Activated CD4-positive, alpha-beta T cell treated with anti-CD3 and anti-CD28 coated beads for 4 hours (primary cell): ENCODE results near the gene CHODL.

ENCODE experiments used
- DNase-seq, 2 donors: peaks; one replicate each; pipeline ENCODE4 v3.0.0-alpha.2; 2020

CHODL gene

DNA sequence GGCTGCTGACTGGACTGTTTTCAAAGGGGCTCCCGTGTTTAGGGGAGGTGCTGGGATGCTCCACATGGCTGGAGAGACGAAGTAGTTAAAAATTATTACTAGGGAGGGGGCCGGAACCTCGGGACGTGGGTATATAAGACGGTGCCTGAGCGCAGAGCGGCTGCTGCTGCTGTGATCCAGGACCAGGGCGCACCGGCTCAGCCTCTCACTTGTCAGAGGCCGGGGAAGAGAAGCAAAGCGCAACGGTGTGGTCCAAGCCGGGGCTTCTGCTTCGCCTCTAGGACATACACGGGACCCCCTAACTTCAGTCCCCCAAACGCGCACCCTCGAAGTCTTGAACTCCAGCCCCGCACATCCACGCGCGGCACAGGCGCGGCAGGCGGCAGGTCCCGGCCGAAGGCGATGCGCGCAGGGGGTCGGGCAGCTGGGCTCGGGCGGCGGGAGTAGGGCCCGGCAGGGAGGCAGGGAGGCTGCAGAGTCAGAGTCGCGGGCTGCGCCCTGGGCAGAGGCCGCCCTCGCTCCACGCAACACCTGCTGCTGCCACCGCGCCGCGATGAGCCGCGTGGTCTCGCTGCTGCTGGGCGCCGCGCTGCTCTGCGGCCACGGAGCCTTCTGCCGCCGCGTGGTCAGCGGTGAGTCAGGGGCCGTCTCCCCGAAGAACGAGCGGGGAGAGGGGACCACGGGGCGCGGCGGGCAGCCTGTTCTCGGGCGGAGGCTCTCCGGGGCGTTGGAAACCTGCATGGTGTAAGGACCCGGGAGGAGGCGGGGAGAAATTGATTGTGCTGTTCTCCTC, at the start of gene CHODL:
TSS of gene CHODL (plus strand) at position 163 of the 793 bp plus-strand sequence. CDS start at position 554, 391 bp downstream.
- no peak for DNase-seq

- no peak for DNase-seq
Observed at GRCh38 chr21:18204931-18205330, 39.7 kb upstream of the CHODL start.

- no peak for DNase-seq
Observed at GRCh38 chr21:18218331-18218730, 26.3 kb upstream of the CHODL start.

DNA sequence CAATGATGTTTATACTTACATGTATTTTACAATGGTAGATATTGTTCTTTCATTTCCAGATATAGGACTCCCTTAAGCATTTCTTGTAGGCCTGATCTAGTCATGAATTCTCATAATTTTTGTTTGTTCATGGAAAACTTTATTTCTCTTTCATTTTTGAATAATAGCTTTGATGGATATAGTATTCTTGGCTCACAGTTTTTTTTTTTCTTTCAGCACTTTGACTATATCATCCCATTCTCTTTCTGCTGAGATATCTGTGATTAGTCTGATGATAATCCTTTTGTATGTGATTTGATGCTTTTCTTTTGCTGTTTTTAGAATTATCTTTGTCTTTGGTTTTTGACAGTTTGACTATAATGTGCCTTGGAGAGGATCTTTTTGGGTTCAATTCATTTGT, 24.1 kb upstream of the CHODL start:
- DNase-seq = no peak

- DNase-seq = no peak
Observed at GRCh38 chr21:18222346-18222745, 22.3 kb upstream of the CHODL start.

GRCh38 chr21:18228060-18228739, 16.4 kb upstream of the CHODL start:
- DNase-seq = no peak

DNA sequence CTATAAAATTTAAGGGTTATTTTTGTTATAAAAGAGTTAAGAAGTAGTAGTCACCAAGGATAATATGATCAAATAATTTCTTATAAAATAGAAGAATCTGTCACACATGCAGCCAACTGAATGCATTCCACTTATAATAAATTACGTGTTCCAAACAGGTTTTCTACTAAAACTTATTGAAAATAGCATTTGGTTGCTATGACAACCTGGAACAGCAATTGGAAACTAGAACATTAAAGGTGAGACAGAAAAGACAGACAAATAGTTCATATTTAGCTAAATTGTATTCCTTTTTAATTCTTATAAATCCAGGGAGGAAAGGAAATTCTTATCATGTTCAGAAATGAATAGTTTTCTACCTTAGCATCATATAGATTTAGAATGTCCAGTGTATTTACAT, 9.1 kb upstream of the CHODL start:
- DNase-seq = no peak

DNA sequence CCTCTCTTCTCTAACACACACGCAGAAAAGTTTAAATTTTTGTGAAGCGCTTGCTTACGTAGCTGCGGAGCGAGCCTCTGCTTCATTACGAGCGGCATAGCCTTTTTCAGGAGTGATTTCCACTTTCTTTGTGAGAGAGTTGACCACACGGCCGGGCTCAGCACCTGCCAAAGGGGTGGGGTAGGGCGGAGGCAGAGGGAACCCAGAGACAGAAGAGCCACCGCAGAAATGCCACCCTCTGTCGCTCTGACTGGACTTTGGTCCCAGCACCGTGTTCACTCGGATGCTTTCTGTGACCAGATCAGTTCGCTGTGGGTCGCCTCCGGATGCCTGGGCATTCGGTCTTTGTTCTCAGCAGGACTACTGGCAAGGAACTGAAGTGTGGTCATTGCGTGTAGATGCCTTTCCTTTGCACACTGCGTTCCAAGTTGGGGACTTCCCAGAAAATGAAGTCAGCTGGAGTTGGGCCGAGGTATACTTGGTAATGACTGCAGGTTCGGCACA, 883 bp downstream of the CHODL start:
- no peak for DNase-seq

DNA sequence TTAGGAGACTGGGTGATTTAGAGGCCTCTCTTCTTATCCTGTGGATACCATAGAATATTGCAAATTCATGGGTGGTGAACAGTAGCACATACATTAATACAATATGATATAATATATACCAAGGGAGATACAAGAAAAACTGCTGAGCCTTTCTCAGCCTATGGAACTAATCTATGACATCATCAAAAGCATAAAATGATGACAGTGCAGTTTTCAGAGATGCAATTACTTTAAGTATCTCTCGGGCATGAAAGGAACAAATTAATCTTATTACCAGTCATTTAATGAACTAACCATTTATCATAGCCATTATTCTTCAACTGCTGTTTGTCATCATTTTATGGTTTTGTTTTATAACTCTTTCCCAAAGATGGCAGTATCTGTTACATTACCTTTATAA, 3.5 kb downstream of the CHODL start:
- DNase-seq = no peak

DNA sequence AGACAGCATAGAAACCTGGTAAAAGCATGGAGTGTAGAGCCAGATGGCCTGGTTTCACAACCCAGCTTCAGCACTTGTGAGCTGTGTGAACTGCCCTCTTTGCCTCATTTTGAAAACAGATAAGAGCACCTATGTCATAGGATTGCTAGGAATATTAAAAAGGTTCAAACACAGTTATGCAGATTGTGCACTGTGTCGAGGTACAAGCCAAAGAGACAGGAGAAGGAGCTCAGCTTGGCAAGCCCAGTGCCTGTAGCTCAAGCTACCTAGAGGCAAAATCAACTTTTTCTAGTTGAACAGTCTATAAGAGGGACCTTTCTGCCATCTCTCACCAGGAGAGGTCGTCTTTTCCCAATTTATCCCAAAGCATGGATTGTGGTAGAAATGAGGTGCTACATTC, 5.0 kb downstream of the CHODL start:
- DNase-seq = no peak

DNA sequence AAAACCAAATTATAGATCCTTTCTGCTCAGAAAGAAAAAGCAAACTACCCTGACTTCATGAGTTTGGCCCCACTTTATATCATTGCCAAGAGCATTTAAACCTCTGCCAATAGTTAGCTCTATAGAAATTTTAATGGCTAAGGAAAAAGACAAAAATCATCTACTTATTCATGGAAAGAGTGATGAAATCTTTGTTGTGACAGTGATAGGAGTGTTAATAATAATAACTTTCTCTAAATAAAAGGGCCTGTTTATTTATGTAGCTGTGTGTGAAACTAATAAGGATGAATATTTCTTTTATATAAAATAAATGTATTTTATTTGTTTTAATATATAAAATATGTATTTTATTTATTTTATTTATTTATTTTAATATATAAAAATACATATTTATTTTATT, 6.4 kb downstream of the CHODL start:
- DNase-seq = no peak

GRCh38 chr21:18252256-18252655, 7.6 kb downstream of the CHODL start:
- DNase-seq = no peak

DNA sequence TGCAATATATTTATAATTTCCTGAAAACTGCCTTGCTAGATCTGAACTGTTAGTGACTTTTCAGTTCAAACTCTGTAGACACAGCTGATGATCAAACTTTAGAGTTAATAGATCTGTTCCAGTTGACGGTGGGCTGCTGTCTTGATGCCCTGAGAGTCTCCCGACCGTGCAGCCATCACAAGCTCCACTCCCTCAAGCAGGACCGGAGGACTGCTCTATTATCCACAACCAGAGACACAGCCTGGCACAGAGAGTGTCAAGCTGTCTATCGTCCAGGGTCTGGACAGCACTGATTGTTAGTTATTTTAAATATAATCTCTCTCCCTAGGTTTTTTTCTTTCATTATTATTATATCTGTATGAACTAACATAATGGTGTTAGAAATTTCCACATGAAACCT, 8.0 kb downstream of the CHODL start:
- no peak for DNase-seq

- DNase-seq = no peak
Observed at GRCh38 chr21:18253221-18253620, 8.6 kb downstream of the CHODL start.

DNA sequence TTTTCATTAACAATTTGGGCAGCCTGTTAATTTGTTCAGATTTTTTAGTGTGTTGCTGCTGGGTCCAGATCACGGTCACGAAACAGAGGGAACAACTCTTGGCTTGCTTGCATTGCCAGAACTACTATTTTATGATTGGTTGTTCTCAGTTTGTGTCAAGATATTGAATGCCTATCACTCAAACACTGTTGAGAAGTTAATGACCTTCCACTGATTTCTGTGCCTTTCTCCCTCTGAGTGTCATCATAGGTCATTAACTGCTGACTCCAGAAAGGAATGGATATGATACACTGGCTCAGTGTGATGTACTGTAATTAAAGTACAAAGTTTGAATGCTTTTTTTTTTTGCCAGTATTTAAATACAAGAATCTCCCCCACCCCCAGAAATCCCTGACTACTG, 9.2 kb downstream of the CHODL start:
- DNase-seq = no peak

DNA sequence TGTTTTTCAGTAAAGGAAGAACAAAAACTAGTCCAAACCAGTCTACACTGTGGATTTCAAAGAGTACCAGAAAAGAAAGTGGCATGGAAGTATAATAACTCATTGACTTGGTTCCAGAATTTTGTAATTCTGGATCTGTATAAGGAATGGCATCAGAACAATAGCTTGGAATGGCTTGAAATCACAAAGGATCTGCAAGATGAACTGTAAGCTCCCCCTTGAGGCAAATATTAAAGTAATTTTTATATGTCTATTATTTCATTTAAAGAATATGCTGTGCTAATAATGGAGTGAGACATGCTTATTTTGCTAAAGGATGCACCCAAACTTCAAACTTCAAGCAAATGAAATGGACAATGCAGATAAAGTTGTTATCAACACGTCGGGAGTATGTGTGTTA, 21.3 kb downstream of the CHODL start:
- no peak for DNase-seq

GRCh38 chr21:18267496-18267895, 22.9 kb downstream of the CHODL start:
- no peak for DNase-seq

DNA sequence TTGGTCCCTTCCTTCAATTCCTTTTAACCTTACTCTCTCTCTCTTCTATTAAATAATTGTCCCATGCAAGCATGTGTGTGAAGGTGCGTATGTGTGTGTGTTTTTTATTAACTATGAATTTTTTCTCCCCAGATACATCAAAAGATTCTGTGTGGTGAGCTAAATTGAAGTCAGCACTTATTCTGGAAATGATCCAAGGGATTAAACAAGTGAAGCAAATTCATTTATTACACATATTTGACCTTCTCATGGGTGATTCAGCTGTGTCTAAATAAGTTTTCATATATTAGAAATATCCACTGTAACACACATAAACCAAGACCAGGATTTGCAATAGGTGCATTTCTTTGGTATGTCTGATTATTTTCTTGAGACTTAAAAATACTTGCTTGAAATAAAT, 24.3 kb downstream of the CHODL start:
- DNase-seq = no peak

DNA sequence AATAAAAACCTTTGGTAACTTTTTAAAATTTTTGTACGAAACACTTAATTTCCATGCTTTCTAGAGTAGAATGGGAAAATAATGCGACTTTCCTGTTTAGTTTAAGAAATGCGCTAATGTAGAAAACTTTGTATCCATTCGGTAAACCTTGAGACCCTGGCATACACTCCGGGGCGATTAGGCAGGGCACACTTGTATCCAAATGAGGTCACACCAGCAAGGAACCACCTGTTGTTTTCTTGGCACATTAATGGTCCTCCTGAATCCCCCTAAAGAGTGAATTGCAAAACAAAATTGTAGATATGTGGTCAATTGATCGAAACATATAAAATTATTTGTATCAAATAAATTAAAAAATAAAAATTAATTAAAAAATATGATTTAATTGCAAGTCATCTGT, 25.2 kb downstream of the CHODL start:
- DNase-seq = no peak

DNA sequence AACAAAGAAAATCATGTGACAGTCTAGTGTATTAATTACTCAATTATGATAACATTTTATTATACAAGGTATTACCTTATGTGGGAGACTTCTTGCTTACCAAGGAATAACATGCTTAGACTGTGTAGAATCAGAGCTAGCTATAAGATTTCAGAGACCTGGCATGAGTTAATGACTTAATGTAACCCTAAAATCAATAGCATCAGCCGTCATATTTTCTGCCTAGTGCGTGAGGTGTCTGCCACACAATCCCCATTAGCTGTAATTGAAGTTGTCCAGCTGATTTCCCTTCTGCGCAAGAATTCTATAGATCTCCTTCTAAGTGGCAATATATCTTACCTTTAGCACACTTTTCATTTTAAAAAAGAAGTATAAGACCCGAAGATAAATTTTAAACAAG, 28.8 kb downstream of the CHODL start:
- DNase-seq = no peak

DNA sequence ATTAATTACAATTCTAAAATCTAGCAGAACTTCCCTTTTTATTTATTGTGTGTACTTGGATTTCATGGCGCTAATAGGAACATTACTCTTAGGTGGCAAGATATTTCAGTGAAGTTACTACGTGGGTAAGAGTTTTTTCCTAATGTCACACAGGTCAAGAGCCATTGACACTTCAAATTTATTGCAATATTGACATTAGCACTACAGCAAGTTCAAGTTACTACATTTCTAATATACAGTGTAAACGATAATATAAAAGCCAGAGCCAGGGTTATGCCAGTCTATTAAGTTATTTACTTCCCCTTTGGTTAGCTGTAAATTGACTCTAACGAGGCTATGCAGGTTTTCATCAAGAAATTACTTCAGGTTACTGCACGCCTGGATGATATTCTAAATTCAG, 29.7 kb downstream of the CHODL start:
- no peak for DNase-seq

GRCh38 chr21:18275781-18276180, 31.1 kb downstream of the CHODL start:
- no peak for DNase-seq

DNA sequence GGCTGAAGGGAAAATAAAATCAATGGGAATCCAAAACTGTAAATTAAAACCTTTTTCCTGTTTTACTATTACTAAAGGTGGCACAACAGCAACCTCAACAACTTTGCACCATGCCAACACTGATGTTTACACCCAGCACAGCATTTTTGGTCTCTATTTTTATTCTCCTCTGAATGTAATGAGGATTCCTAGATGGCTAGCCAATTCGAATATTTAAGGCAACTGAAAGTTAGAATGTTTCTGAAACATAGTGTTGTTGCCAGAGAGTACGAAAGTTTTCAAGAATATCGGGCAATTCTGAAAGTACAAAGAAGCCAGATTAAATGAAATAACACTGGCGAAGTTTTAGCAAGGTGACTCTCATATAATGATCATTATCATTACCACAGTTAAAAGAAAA, 40.7 kb downstream of the CHODL start:
- no peak for DNase-seq

- no peak for DNase-seq
Observed at GRCh38 chr21:18289876-18290275, 45.2 kb downstream of the CHODL start.

GRCh38 chr21:18294100-18294499, 49.5 kb downstream of the CHODL start:
- DNase-seq = no peak
